Stimulated activated naive B cell treated with anti-CD40 and anti-IgM and Interleukin-4, amounts not matched to agents 10 μg/mL and 1 μg/mL and 100 μg/mL, for 72 hours (primary cell): Measurements from ENCODE around the gene JMJD8.

ENCODE experiments used
- ATAC-seq, 2 donors: fragments of 150-1000 bp; cut with Tn5 transposase; replicated peaks; 2 replicates each; pipeline ENCODE4 v1.10.0; 2021; ENCODE audit warnings: moderate library complexity in 1 of 2
- DNase-seq: peaks from one replicate; pipeline ENCODE4 v3.0.0; 2021
- H3K27ac Mint-ChIP-seq: one replicate; pipeline ENCODE4 v1.8.0; 2022; ENCODE audit warnings: mild to moderate bottlenecking, mixed read lengths
- H3K27me3 Mint-ChIP-seq, 2 donors: one replicate each; pipeline ENCODE4 v1.8.0; 2022; ENCODE audit warnings: mixed read lengths in 2 of 2
- H3K36me3 Mint-ChIP-seq, 2 donors: one replicate each; pipeline ENCODE4 v1.8.0; 2022; ENCODE audit warnings: mixed read lengths in 2 of 2, mild to moderate bottlenecking in 1 of 2
- H3K4me1 Mint-ChIP-seq, 2 donors: one replicate each; pipeline ENCODE4 v1.8.0; 2022; ENCODE audit warnings: mixed read lengths in 2 of 2, mild to moderate bottlenecking in 1 of 2
- H3K4me3 Mint-ChIP-seq, 2 donors: one replicate each; pipeline ENCODE4 v1.8.0; 2022; ENCODE audit warnings: mild to moderate bottlenecking in 2 of 2, mixed read lengths in 2 of 2, moderate library complexity in 1 of 2
- H3K9me3 Mint-ChIP-seq, 2 donors: one replicate each; pipeline ENCODE4 v1.8.0; 2022; ENCODE audit warnings: mixed read lengths in 2 of 2, mild to moderate bottlenecking in 1 of 2

The JMJD8 gene

DNA sequence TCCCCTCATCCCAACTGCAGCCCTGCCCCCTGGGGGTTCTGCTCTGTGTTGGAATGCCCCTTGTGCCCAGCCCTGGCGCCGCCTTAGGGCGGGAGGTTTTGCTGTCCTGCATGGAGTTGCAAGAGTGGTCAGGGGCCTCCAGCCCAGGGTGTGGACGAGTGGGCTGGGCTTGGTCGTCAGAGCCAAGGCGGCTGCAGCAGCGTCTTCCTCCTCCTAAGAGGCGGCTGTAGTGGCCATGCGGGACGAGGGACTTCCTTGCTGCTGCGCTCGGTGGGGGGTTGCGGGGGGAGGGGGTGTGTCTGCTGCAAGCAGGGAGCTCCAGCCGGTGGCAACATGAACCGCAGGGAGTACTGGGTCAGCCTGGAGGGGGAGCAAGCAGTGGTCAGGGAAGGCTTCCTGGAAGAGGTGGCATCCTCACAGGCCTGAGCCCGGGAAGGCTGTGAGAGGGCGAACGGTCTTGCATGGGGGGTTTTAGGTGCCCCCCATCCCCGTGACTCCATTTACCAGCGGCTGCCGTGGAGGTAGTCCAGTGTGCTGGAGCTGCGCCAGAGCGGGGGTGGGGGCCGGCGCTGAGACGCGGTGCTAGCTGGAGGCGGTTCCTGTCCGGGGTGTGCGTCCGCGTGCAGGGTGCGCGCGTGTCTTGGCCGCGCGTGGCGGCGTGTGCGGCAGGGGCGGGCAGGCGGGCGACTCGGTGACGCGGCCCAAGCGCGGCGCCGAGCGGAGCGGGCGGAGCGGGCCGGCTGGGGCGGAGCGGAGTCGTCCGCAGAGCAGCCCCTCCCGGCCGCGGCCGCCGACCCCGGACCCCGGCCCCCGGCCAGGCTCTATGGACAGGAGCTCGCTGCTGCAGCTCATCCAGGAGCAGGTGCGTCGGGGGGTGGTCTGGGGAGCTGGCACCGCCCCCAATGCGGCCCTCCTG, 8.9 kb downstream of the JMJD8 start, which contains the start of gene RHBDL1:
TSS of gene RHBDL1 (plus strand) at position 704 of the 916 bp plus-strand sequence. CDS start at position 824, 120 bp downstream.
- peak within 1 kb of the TSS; percentile 55 to 59 for H3K4me3 Mint-ChIP-seq
- no peak for DNase-seq
- no peak for ATAC-seq
- peaks cover 17 to 21% of the 10 kb centered on the region in 2 donors for H3K4me1 Mint-ChIP-seq
- peaks cover 13 to 35% of the 10 kb centered on the region in 2 donors for H3K36me3 Mint-ChIP-seq
- no peaks in the 10 kb centered on the region for H3K9me3 Mint-ChIP-seq
- H3K27ac Mint-ChIP-seq = peak within 1 kb of the TSS; percentile 56
- peaks cover 13 to 25% of the 10 kb centered on the region in 2 donors for H3K27me3 Mint-ChIP-seq

DNA sequence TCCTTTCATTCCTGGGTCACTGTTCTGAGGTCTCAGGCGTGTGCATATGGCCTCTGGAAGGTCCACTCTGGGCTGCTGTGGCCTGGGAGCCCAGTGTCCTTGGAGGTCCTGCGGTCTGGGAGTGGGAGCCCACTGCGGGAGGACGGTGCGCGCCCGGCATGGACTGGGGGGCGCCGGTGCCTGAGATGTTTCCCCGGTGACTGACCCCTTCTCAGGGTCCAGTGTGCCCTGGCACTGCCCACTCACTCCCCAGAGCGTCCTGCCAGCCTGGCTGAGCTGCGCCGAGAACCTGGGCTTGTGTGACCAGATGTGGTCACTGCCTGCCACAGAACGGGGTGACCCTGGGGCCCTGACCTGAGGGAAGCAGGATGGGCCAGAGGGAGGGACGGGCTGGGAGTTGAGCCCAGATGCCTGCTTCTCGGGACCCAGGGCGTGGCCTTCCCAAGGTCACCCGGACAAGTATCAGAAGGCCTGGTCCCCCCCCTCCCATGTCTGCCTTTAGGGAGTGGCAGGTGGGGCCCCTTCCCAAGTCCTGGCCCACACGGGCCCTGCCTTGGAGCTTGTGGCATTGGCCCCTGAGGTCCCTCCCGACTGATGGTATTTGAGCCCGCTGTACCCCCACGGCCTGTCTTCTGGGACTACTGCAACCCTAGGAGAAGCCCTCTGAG, 9.8 kb downstream of the JMJD8 start:
- H3K4me3 Mint-ChIP-seq = no peak overlapping the region
- peaks cover 15 to 41% of the 10 kb centered on the region in 2 donors for H3K36me3 Mint-ChIP-seq
- ATAC-seq (no peak), DNase-seq (no peak)
- no peak overlapping the region for H3K27ac Mint-ChIP-seq
- H3K27me3 Mint-ChIP-seq = peaks cover 13 to 25% of the 10 kb centered on the region in 2 donors
- no peaks in the 10 kb centered on the region for H3K9me3 Mint-ChIP-seq
- peaks cover 15 to 25% of the 10 kb centered on the region in 2 donors for H3K4me1 Mint-ChIP-seq

DNA sequence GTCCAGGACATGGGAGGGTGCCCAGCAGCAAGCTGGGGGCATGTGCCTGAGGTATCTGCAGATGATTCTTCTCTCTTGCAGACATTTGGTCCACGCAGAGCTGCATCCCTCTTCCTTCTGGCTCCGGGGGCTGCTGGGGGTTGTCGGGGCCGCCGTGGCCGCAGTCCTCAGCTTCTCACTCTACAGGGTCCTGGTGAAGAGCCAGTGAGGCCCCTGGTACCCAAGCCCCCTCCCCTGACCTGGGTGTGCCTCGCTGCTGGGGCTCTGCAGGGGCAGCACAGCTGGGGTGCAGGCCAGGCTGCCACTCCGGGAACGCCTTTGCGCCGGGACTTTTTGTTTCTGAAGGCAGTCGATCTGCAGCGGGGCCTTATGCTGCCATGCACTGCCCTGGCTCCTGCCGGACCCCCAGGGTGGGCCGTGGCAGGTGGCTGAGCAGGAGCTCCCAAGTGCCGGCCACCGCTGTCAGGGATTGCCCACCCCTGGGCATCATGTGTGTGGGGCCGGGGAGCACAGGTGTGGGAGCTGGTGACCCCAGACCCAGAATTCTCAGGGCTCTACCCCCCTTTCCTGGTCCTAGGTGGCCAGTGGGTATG, 10.6 kb downstream of the JMJD8 start:
- Mint-ChIP-seq H3K36me3 (peaks cover 21 to 41% of the 10 kb centered on the region in 2 donors), H3K27me3 (peaks cover 13 to 25% of the 10 kb centered on the region in 2 donors), H3K4me1 (peaks cover 16 to 25% of the 10 kb centered on the region in 2 donors), H3K9me3 (no peaks in the 10 kb centered on the region), H3K27ac (no peak overlapping the region), H3K4me3 (no peak overlapping the region)
- DNase-seq (no peak), ATAC-seq (no peak)

DNA sequence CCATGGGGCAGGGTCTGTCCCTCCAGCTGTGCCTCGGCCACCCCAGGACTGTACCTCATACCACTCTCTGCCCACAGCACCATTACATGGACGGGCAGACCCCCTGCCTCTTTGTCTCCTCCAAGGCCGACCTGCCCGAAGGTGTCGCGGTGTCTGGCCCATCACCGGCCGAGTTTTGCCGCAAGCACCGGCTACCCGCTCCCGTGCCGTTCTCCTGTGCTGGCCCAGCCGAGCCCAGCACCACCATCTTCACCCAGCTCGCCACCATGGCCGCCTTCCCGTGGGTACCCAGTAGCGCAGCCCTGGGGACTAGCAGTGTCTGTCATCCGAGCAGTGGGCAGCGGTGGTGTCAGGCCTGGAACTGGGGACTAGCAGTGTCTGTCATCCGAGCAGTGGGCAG, 11.3 kb downstream of the JMJD8 start:
- Mint-ChIP-seq H3K27ac (no peak overlapping the region), H3K27me3 (peaks cover 13 to 22% of the 10 kb centered on the region in 2 donors), H3K4me3 (no peak overlapping the region), H3K36me3 (peaks cover 21 to 41% of the 10 kb centered on the region in 2 donors), H3K9me3 (no peaks in the 10 kb centered on the region), H3K4me1 (peaks cover 15 to 26% of the 10 kb centered on the region in 2 donors)
- no peak for DNase-seq
- ATAC-seq = no peak

DNA sequence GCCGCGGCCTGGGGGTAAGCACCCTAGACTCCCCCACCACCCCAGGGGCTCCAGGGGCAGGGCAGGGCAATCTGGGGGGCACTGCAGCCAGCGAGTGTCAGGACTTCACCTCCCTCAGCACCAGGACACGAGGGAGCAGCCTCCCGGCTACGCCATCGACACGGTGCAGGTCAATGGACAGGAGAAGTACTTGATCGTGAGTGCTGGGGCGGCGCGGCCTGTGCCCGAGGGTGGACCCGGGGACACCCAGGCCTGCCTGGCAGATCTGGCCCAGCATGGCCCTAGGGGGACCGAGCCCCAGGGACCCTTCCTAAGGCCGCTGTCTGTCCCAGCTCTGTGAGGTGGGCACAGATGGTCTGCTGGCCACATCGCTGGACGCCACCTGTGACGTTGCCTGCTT, 11.8 kb downstream of the JMJD8 start:
- DNase-seq (no peak), ATAC-seq (no peak)
- no peak overlapping the region for H3K4me3 Mint-ChIP-seq
- no peak overlapping the region for H3K27ac Mint-ChIP-seq
- peaks cover 21 to 41% of the 10 kb centered on the region in 2 donors for H3K36me3 Mint-ChIP-seq
- no peaks in the 10 kb centered on the region for H3K9me3 Mint-ChIP-seq
- H3K4me1 Mint-ChIP-seq = peaks cover 17 to 31% of the 10 kb centered on the region in 2 donors
- H3K27me3 Mint-ChIP-seq = peaks cover 13 to 17% of the 10 kb centered on the region in 2 donors

DNA sequence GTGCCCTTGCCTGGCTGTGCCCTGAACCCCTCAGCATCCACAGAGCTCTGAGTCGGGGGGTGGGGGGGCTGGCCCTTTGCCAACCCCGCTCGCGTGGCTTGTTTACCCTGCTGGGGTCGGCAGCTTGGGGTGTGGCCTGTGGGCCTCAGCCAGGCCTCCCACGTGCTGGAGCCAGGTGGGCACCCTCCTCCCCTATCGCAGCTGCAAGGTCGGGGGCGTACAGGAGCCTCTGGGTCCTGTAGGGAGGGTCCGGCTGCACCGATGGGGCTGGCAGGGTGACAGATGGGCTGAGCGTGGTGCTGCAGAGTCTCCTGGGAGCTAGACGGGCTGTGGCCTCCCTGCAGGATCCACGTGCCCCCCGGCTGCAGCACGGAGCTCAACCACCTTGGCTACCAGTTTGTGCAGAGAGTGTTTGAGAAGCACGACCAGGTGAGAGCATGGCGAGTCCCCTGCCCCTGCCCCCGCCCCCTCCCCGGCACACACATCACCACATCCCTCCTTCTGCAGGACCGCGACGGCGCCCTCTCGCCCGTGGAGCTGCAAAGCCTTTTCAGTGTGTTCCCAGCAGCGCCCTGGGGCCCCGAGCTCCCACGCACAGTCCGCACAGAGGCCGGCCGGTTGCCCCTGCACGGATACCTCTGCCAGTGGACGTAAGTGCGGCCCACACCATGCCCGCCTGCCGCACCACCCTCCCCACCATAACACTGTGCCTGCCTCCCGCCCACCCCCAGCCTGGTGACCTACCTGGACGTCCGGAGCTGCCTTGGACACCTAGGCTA, 12.6 kb downstream of the JMJD8 start:
- DNase-seq (no peak), ATAC-seq (no peak)
- no peaks in the 10 kb centered on the region for H3K9me3 Mint-ChIP-seq
- H3K4me3 Mint-ChIP-seq = no peak overlapping the region
- no peak overlapping the region for H3K27ac Mint-ChIP-seq
- peaks cover 15 to 31% of the 10 kb centered on the region in 2 donors for H3K4me1 Mint-ChIP-seq
- peaks cover 21 to 41% of the 10 kb centered on the region in 2 donors for H3K36me3 Mint-ChIP-seq
- H3K27me3 Mint-ChIP-seq = peaks cover 8 to 9% of the 10 kb centered on the region in 2 donors

DNA sequence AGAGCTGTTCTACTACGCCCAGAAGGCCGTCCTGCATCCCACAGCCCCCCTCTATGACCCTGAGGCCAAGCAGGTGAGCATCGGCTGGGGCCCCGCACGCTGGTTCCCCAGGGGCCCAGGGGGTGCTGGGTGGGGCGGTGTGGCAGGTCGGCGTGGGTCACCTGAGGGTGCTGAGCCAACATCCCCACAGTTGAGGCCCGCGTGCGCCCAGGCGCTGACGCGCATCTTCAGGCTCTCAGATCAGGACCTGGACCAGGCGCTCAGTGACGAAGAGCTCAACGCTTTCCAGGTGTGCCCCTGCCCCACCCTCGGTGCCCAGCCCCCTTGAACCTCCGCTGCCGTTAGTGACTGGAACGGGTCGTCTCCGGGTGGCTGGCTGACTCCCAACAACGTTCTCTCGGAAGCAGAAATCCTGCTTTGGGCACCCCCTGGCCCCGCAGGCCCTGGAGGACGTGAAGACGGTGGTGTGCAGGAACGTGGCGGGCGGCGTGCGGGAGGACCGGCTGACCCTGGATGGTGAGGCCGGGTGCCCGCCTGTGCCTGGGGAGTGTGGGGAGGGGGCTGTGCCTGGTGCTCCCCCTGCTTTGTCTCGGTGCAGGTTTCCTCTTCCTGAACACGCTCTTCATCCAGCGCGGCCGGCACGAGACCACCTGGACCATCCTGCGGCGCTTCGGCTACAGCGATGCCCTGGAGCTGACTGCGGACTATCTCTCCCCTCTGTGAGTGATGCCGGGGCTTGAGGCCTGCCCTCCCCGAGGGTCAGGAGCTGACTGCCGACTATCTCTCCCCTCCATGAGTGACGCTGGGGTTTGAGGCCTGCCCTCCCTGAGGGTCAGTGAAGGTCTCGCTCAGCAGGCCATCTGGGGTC, 13.4 kb downstream of the JMJD8 start:
- Mint-ChIP-seq H3K4me1 (peaks cover 14 to 31% of the 10 kb centered on the region in 2 donors), H3K27me3 (peaks cover 7 to 9% of the 10 kb centered on the region in 2 donors), H3K27ac (no peak overlapping the region), H3K9me3 (no peaks in the 10 kb centered on the region), H3K36me3 (peaks cover 21 to 41% of the 10 kb centered on the region in 2 donors), H3K4me3 (no peak overlapping the region)
- DNase-seq (no peak), ATAC-seq (no peak)

DNA sequence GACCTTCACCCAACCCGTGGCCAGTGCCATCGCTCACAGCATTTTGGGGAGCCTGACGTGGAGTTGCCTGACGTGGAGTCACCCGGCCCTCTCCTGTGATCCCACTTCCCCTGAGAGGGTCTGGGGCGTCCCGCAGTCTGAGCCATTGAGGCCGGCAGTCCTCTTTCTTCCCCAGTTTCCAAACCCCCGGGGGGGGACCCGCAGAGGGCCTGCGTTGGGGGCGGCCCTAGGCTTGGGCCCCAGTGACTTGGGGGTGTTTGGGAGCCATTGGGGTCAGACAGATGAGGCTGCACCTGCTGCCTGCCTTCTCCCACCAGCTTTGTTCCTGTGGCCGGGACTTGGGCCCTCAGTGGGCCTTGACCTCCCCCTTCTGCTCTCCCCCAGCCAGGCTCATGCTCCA, 14.5 kb downstream of the JMJD8 start:
- Mint-ChIP-seq H3K4me1 (peaks cover 7 to 22% of the 10 kb centered on the region in 2 donors), H3K9me3 (no peaks in the 10 kb centered on the region), H3K27ac (no peak overlapping the region), H3K27me3 (peaks cover 0 to under 1% of the 10 kb centered on the region in 2 donors), H3K36me3 (peaks cover 18 to 36% of the 10 kb centered on the region in 2 donors), H3K4me3 (peak overlapping the region; percentile 62 to 86)
- no peak for ATAC-seq
- DNase-seq = no peak

DNA sequence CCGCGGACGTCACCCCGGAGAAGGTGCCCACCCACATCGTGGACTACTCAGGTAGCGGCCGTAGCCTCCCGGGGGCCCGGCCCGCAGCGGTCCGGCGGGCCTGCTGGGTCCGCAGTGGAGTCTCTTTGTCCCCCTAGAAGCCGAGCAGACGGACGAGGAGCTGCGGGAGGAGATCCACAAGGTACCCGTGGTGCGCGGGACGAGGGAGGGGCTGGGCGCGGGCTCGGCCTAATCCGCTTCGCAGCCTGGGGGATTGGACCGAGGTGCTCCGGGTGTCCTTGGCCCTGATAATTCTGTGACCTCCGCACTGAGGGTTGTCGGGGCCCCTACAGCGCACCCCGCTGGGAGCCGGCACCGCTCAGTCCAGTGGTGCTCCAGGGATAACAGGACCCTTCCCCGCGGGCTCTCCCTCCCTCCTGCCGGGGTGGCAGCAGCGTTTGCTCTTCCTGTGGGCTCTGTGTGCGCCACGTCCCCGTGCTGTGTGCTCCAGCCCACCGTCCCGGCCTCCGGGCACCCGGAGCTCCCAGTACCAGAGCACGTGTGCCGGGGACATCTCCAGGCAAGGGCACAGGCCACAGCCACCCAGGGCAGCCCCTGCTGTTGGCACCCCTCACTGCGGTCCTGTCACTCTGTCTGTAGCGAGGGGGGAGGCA, 15.5 kb downstream of the JMJD8 start:
- peak overlapping the region; percentile 87 for H3K27ac Mint-ChIP-seq
- DNase-seq (no peak), ATAC-seq (peak; percentile 8 to 15)
- peaks cover 7 to 22% of the 10 kb centered on the region in 2 donors for H3K4me1 Mint-ChIP-seq
- H3K4me3 Mint-ChIP-seq = peak overlapping the region; percentile 86 to 87
- H3K36me3 Mint-ChIP-seq = peaks cover 14 to 31% of the 10 kb centered on the region in 2 donors
- no peaks in the 10 kb centered on the region for H3K9me3 Mint-ChIP-seq
- H3K27me3 Mint-ChIP-seq = no peaks in the 10 kb centered on the region

DNA sequence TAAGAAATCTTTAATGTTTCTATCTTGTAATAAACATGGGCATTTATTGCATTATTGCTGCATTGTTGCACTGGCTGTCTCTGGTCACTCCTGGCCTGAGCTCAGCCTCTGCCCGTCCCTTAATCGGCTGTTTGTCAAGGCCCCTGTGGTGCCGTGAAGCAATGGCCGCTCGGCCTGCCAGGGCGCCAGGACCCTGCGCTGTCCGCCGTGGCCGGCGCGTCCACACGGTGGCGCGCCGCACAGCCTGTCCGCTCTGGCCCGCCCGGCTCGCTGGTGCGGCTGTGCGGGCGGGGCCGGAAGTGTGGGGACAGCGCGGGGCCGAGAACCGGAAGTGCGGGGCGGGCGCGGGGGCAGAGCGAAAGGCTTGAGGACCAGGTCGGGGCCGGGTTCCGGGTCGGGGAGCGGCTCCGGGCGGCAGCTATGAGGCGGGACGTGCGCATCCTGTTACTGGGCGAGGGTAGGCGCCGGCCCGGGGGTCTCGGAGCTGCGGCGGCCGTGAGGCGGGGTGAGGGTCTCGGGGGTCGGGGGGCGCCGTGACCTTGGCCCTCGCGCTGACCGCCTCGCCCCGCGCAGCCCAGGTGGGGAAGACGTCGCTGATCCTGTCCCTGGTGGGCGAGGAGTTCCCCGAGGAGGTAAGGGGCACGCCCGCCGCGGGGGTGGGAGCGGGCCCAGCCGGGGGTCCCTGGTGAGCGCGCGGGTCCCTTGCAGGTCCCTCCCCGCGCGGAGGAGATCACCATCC, 16.2 kb downstream of the JMJD8 start, which contains the start of gene RHOT2:
TSS of gene RHOT2 (plus strand) at position 353 of the 739 bp plus-strand sequence. CDS start at position 421, 68 bp downstream.
- H3K9me3 Mint-ChIP-seq = no peaks in the 10 kb centered on the region
- H3K36me3 Mint-ChIP-seq = peaks cover 12 to 28% of the 10 kb centered on the region in 2 donors
- no peaks in the 10 kb centered on the region for H3K27me3 Mint-ChIP-seq
- H3K27ac Mint-ChIP-seq = peak within 1 kb of the TSS; percentile 90
- H3K4me1 Mint-ChIP-seq = peaks cover 7 to 22% of the 10 kb centered on the region in 2 donors
- DNase-seq (peak; percentile 93), ATAC-seq (peak; percentile 98 to 99)
- peak within 1 kb of the TSS; percentile 86 to 87 for H3K4me3 Mint-ChIP-seq

DNA sequence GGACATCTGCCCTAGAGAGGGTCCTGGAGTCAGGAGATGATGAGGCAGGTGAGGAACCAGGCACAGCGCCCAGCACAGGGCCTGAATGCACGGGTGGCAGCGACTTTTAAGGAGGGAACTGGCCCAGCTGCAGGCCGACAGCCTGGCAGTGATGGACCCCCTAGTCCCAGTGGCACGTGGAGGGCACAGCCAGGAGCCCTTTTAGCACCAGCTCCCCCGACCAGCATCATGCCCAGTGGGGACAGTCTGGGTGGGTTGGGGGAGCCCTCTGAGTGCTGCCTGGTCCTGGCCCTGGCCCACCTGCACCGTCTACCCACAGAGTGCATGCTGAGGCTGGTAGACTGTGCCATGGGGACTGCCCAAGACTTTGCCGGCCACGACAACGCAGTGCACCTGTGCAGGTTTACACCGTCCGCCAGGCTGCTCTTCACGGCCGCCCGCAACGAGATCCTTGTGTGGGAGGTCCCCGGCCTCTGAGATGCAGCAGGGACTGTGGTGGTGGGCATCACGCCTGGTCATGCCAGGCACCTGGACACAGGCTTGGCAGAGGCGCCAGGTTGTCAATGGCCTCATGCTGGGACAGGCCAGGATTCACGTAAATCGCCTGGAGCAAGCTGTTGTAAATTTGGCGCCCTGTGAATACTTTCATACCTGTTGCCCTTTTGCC, 16.9 kb downstream of the JMJD8 start:
- Mint-ChIP-seq H3K27me3 (no peaks in the 10 kb centered on the region), H3K36me3 (peaks cover 12 to 25% of the 10 kb centered on the region in 2 donors), H3K4me1 (peaks cover 7 to 22% of the 10 kb centered on the region in 2 donors), H3K27ac (peak overlapping the region; percentile 90), H3K9me3 (no peaks in the 10 kb centered on the region), H3K4me3 (peak overlapping the region; percentile 86 to 87)
- no peak for ATAC-seq
- DNase-seq = no peak
